H1 (cell line): ENCODE results near the gene DAO. TPM values are rescaled to one million over a fixed set of nuclear protein-coding genes. Genes with fewer than 3 reads are reported as not detected.

Source experiments
- CTCF ChIA-PET: fragments of 300-600 bp; sonication (Branson Sonifier 250); formaldehyde crosslinking; loops from one replicate; lab custom pipeline; 2021; ENCODE audit not compliant: partially characterized antibody; lab: Charles Lee
- POLR2A ChIA-PET: fragments of 300-600 bp; sonication (Branson Sonifier 250); formaldehyde crosslinking; loops from one replicate; lab custom pipeline; 2021; ENCODE audit warnings: inconsistent platforms; ENCODE audit not compliant: partially characterized antibody; lab: Charles Lee
- DNase-seq, 2 experiments: peaks; one replicate each; pipeline versions ENCODE4 v3.0.0 to v3.0.0-alpha.2; 2010 to 2022; ENCODE audit warnings: low spot score in 2 of 2, low read depth in 1 of 2, mixed read lengths in 1 of 2
- FAIRE-seq: peaks from 2 replicates; lab custom pipeline; 2011; peaks lifted over from hg19 to GRCh38; lab: Jason Lieb, UNC
- H2AFZ ChIP-seq: 2 replicates; pipeline ENCODE4 v1.8.1; 2012; ENCODE audit warnings: low read length, inconsistent platforms
- H2AK5ac ChIP-seq: 2 replicates; pipeline ENCODE4 v1.6.1; 2013; ENCODE audit warnings: low read depth, low read length
- H2BK120ac ChIP-seq: replicated peaks from 2 replicates; pipeline ENCODE3; 2013; ENCODE audit warnings: low read depth, low read length, inconsistent platforms
- H2BK12ac ChIP-seq: 2 replicates; pipeline ENCODE4 v1.6.1; 2013; ENCODE audit warnings: low read depth, low read length
- H2BK15ac ChIP-seq: 2 replicates; pipeline ENCODE4 v1.6.1; 2013; ENCODE audit warnings: low read length
- H2BK20ac ChIP-seq: 2 replicates; pipeline ENCODE4 v1.6.1; 2013; ENCODE audit warnings: low read length
- H2BK5ac ChIP-seq: 2 replicates; pipeline ENCODE4 v1.6.1; 2013; ENCODE audit warnings: low read depth, low read length
- H3K14ac ChIP-seq: 2 replicates; pipeline ENCODE4 v1.6.1; 2013; ENCODE audit warnings: inconsistent platforms; ENCODE audit not compliant: insufficient read length
- H3K18ac ChIP-seq: 2 replicates; pipeline ENCODE4 v1.6.1; 2013; ENCODE audit warnings: low read length; ENCODE audit errors: extremely low read depth
- H3K23ac ChIP-seq: 2 replicates; pipeline ENCODE4 v1.6.1; 2013; ENCODE audit warnings: inconsistent platforms; ENCODE audit not compliant: insufficient read length
- H3K23me2 ChIP-seq: 2 replicates; pipeline ENCODE4 v1.6.1; 2013; ENCODE audit warnings: low read depth, low read length
- H3K27ac ChIP-seq: 2 replicates; pipeline ENCODE4 v1.6.1; 2011; ENCODE audit warnings: low read depth, low read length, inconsistent platforms
- H3K27me3 ChIP-seq, 4 experiments: replicated peaks in 1 of 4; 1 replicate in 1 of 4; 2 replicates in 3 of 4; pipeline versions ENCODE4 v1.6.1 to v1.8.1; 2011 to 2013; ENCODE audit warnings: low read length in 3 of 4, mild to moderate bottlenecking in 3 of 4, inconsistent platforms in 2 of 4, mixed read lengths in 2 of 4, moderate library complexity in 1 of 4; ENCODE audit not compliant: control insufficient read depth in 3 of 4, insufficient read depth in 3 of 4; ENCODE audit errors: extremely low read depth in 1 of 4
- H3K36me3 ChIP-seq, 4 experiments: 2 replicates each; pipeline versions ENCODE4 v1.6.1 to v1.8.1; 2011 to 2013; ENCODE audit warnings: mild to moderate bottlenecking in 4 of 4, low read length in 3 of 4, moderate library complexity in 2 of 4, control low read depth in 1 of 4, inconsistent platforms in 1 of 4; ENCODE audit not compliant: insufficient read depth in 4 of 4, control insufficient read depth in 2 of 4
- H3K4ac ChIP-seq: replicated peaks from 2 replicates; pipeline ENCODE3; 2013; ENCODE audit warnings: low read length, low read depth, mixed read lengths, inconsistent platforms; ENCODE audit not compliant: insufficient read length
- H3K4me1 ChIP-seq, 4 experiments: replicated peaks in 1 of 4; 1 replicate in 1 of 4; 2 replicates in 3 of 4; pipeline versions ENCODE4 v1.6.1 to v1.8.1; 2011 to 2013; ENCODE audit warnings: low read length in 3 of 4, inconsistent platforms in 2 of 4, mixed read lengths in 1 of 4; ENCODE audit not compliant: insufficient read depth in 4 of 4, control insufficient read depth in 3 of 4
- H3K4me2 ChIP-seq, 2 experiments: 2 replicates each; pipeline versions ENCODE4 v1.6.1 to v1.8.1; 2011 to 2013; ENCODE audit warnings: low read depth in 2 of 2, low read length in 2 of 2, control low read depth in 1 of 2, inconsistent platforms in 1 of 2, mild to moderate bottlenecking in 1 of 2; ENCODE audit not compliant: insufficient read depth in 1 of 2
- H3K4me3 ChIP-seq, 4 experiments: fragments of 200-600, 300-600 bp in 1 of 4; sonication (generic), shearing (Covaris generic), sonication (Bioruptor Twin) in 1 of 4; 2 replicates each; pipeline versions ENCODE4 v1.5.1 to v1.8.1; 2011 to 2016; ENCODE audit warnings: low read length in 4 of 4, low read depth in 3 of 4, control low read depth in 2 of 4, inconsistent platforms in 2 of 4, mild to moderate bottlenecking in 2 of 4, mixed read lengths in 1 of 4, moderate library complexity in 1 of 4; ENCODE audit not compliant: insufficient read depth in 2 of 4; ENCODE audit errors: extremely low read depth in 1 of 4
- H3K56ac ChIP-seq: replicated peaks from 2 replicates; pipeline ENCODE3; 2013; ENCODE audit warnings: low read depth, mild to moderate bottlenecking, mixed read lengths, low read length, inconsistent platforms; ENCODE audit not compliant: insufficient read length
- H3K79me1 ChIP-seq: 2 replicates; pipeline ENCODE4 v1.6.1; 2013; ENCODE audit warnings: low read depth, low read length, control low read depth
- H3K79me2 ChIP-seq, 2 experiments: 2 replicates each; pipeline versions ENCODE4 v1.6.1 to v1.8.1; 2012 to 2013; ENCODE audit warnings: low read length in 2 of 2, mild to moderate bottlenecking in 2 of 2, inconsistent platforms in 1 of 2; ENCODE audit not compliant: insufficient read depth in 2 of 2, control insufficient read depth in 1 of 2
- H3K9ac ChIP-seq, 4 experiments: replicated peaks in 1 of 4; 1 replicate in 1 of 4; 2 replicates in 3 of 4; pipeline versions ENCODE4 v1.6.1 to v1.8.1; 2011 to 2013; ENCODE audit warnings: low read depth in 3 of 4, low read length in 3 of 4, control low read depth in 2 of 4, mild to moderate bottlenecking in 2 of 4, moderate library complexity in 2 of 4, inconsistent platforms in 1 of 4; ENCODE audit errors: extremely low read depth in 1 of 4
- H3K9me3 ChIP-seq, 2 experiments: 2 replicates each; pipeline versions ENCODE4 v1.6.1 to v1.8.1; 2012 to 2013; ENCODE audit warnings: mild to moderate bottlenecking in 2 of 2, moderate library complexity in 2 of 2, control low read depth in 1 of 2, inconsistent platforms in 1 of 2, low read depth in 1 of 2, low read length in 1 of 2, mixed read lengths in 1 of 2; ENCODE audit not compliant: insufficient read depth in 2 of 2
- H4K20me1 ChIP-seq, 2 experiments: replicated peaks in 1 of 2; 2 replicates each; pipeline versions ENCODE3 to v1.8.1; 2011 to 2013; ENCODE audit warnings: inconsistent platforms in 2 of 2, low read length in 2 of 2, mild to moderate bottlenecking in 1 of 2; ENCODE audit not compliant: insufficient read depth in 2 of 2, control insufficient read depth in 1 of 2
- H4K5ac ChIP-seq: 2 replicates; pipeline ENCODE4 v1.6.1; 2013; ENCODE audit warnings: low read length, low read depth, mixed read lengths, inconsistent platforms; ENCODE audit not compliant: insufficient read length
- H4K8ac ChIP-seq: 2 replicates; pipeline ENCODE4 v1.8.0; 2013; ENCODE audit warnings: mild to moderate bottlenecking, moderate library complexity, low read length, inconsistent platforms; ENCODE audit not compliant: insufficient read depth; ENCODE audit errors: extremely low read depth
- H4K91ac ChIP-seq: replicated peaks from 2 replicates; pipeline ENCODE3; 2013; ENCODE audit warnings: low read length, mixed read lengths, inconsistent platforms; ENCODE audit not compliant: insufficient read length
- BRCA1 ChIP-seq: IDR thresholded peaks from 2 replicates; pipeline ENCODE4 v1.6.1; 2012; ENCODE audit warnings: low read depth, low read length, improper control_type of control experiment
- CBX8 ChIP-seq: fragments of 300-800, 300-1000 bp; sonication (generic); IDR thresholded peaks from 2 replicates; pipeline ENCODE4 v1.7.1; 2016; ENCODE audit warnings: low read depth, low read length, borderline replicate concordance
- CEBPB ChIP-seq: IDR thresholded peaks from 2 replicates; pipeline ENCODE4 v1.6.1; 2012; ENCODE audit warnings: low read depth, low read length
- CHD2 ChIP-seq: IDR thresholded peaks from 2 replicates; pipeline ENCODE4 v1.6.1; 2012; ENCODE audit warnings: low read length, improper control_type of control experiment
- EP300 ChIP-seq, 2 experiments: IDR thresholded peaks; 1 replicate in 1 of 2; 2 replicates in 1 of 2; pipeline ENCODE4 v1.6.1; 2011 to 2012; ENCODE audit warnings: low read depth in 2 of 2, low read length in 2 of 2, mild to moderate bottlenecking in 2 of 2, borderline replicate concordance in 1 of 2, inconsistent platforms in 1 of 2, moderate library complexity in 1 of 2
- GABPA ChIP-seq: IDR thresholded peaks from 2 replicates; pipeline ENCODE4 v1.6.1; 2011; ENCODE audit warnings: mild to moderate bottlenecking, low read length, moderate library complexity, borderline replicate concordance; ENCODE audit not compliant: insufficient read depth
- HDAC2 ChIP-seq, 2 experiments: fragments of 300-600 bp in 1 of 2; sonication (generic) in 1 of 2; IDR thresholded peaks; 2 replicates each; pipeline ENCODE4 v1.6.1; 2011 to 2012; ENCODE audit warnings: low read depth in 2 of 2, low read length in 2 of 2, mild to moderate bottlenecking in 2 of 2, moderate library complexity in 2 of 2, borderline replicate concordance in 1 of 2, inconsistent platforms in 1 of 2
- POLR2A ChIP-seq, 2 experiments: IDR thresholded peaks; 1 replicate in 1 of 2; 2 replicates in 1 of 2; pipeline ENCODE4 v1.6.1; 2011; ENCODE audit warnings: low read depth in 2 of 2, low read length in 2 of 2, mild to moderate bottlenecking in 2 of 2; ENCODE audit errors: control extremely low read depth in 1 of 2
- POU5F1 ChIP-seq: IDR thresholded peaks from 2 replicates; pipeline ENCODE4 v1.6.1; 2011; ENCODE audit warnings: low read depth, mild to moderate bottlenecking, low read length, moderate library complexity
- RAD21 ChIP-seq, 2 experiments: IDR thresholded peaks in 1 of 2; conservative IDR thresholded peaks in 1 of 2; 2 replicates each; pipeline ENCODE4 v1.6.1; 2011; ENCODE audit warnings: low read depth in 2 of 2, low read length in 2 of 2, improper control_type of control experiment in 1 of 2, inconsistent platforms in 1 of 2, mild to moderate bottlenecking in 1 of 2, moderate library complexity in 1 of 2
- RFX5 ChIP-seq: IDR thresholded peaks from 2 replicates; pipeline ENCODE4 v1.6.1; 2011; ENCODE audit warnings: low read depth, low read length, improper control_type of control experiment, borderline replicate concordance
- SP1 ChIP-seq: IDR thresholded peaks from 2 replicates; pipeline ENCODE4 v1.6.1; 2011; ENCODE audit warnings: low read depth, low read length
- TEAD4 ChIP-seq: IDR thresholded peaks from 2 replicates; pipeline ENCODE4 v1.6.1; 2012; ENCODE audit warnings: low read depth, low read length, inconsistent platforms, mixed read lengths
- WGBS, 2 experiments: shearing (Covaris generic) in 1 of 2; methylation state at CpG; one replicate each; pipeline versions ENCODE4 v1.1.6 to v1.1.7; 2013 to 2015; ENCODE audit warnings: low lambda C conversion rate in 2 of 2, mixed read lengths in 2 of 2, inconsistent platforms in 1 of 2, low coverage in 1 of 2, missing lambda C conversion rate in 1 of 2; ENCODE audit not compliant: insufficient replicate concordance in 2 of 2, insufficient coverage in 1 of 2, insufficient read length in 1 of 2; ENCODE audit errors: extremely low coverage in 1 of 2, missing lambda C conversion rate in 1 of 2; 5-methylcytosine and 5-hydroxymethylcytosine counted together
- polyA plus RNA-seq, 7 experiments: library from polyadenylated mRNA; depleted of rRNA in 3 of 7; stranded (reverse) in 5 of 7; unstranded in 2 of 7; fragments of >200 nt in 5 of 7; fragments of 200-250 nt in 2 of 7; gene quantifications; 1 replicate in 5 of 7; 2 replicates in 1 of 7; 4 replicates in 1 of 7; pipeline versions ENCODE4 v1.2.1 to v1.2.3, GENCODE V29; 2011 to 2013; ENCODE audit warnings: missing spikeins in 2 of 7, mixed read lengths in 2 of 7
- total RNA-seq: library from RNA; stranded (reverse); fragmentation: NEBNext Ultra II Directional; extraction: Animal tissue kit (Norgen Biotek cat#: 25700); gene quantifications from 2 replicates; pipeline ENCODE4 v1.2.1, GENCODE V29; 2021
- TF ChIP-seq, protein P1 (sequence below): IDR thresholded peaks from 2 replicates; pipeline ENCODE4 v1.6.1; 2012; ENCODE audit warnings: inconsistent platforms

DAO gene
- total and polyA plus RNA-seq, 2 of the 8 experiments (the other 6 are each of a cell fraction or from before 2014, with no cell fraction given): not detected

DNA sequence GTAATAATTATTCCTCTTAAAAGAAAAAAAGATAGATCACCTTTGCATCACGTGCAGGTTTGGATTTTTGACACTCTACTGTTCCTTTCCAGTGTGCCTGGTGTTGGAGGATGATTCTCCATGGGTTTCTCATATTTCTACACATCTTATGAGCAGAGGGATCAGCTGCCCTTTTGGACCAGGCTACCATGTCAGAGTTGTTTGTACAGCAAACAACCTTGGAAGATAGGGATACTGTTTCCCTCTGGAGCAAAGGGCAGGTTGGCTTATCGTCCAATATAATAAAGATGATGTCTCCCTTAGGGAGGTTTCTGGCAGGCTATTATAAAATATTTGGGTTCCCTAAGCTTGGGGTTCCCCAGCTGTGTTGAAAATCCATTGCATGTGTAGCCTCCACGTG, 42.1 kb downstream of the DAO start:
- Histone ChIP-seq H3K79me2 (no peaks in the 10 kb centered on the region), H4K8ac (no peak overlapping the region), H3K23ac (no peak overlapping the region), H3K14ac (no peak overlapping the region), H3K4me2 (no peak overlapping the region), H3K27me3 (no peaks in the 10 kb centered on the region), H3K23me2 (no peaks in the 10 kb centered on the region), H4K20me1 (no peaks in the 10 kb centered on the region), H3K9me3 (peaks cover 1 to 5% of the 10 kb centered on the region in 2 experiments; a peak in 2 of 4 replicates), H3K9ac (no peak overlapping the region), H2BK20ac (no peak overlapping the region), H4K91ac (no peak overlapping the region), H4K5ac (no peak overlapping the region), H3K36me3 (no peaks in the 10 kb centered on the region), H3K56ac (no peak overlapping the region), H2BK5ac (no peak overlapping the region), H3K79me1 (no peaks in the 10 kb centered on the region), H3K4me1 (no peaks in the 10 kb centered on the region), H2BK120ac (no peak overlapping the region), H2AK5ac (no peak overlapping the region), H3K18ac (no peak overlapping the region), H3K4ac (no peak overlapping the region), H2BK12ac (no peak overlapping the region), H2BK15ac (no peak overlapping the region), H2AFZ (no peak overlapping the region), H3K27ac (no peak overlapping the region), H3K4me3 (no peak overlapping the region)
- CTCF ChIA-PET: interaction anchor here (0.5 to 1.3 kb wide), 4 partner anchors 12 to 152 kb away, joined by 3 to 6 read pairs (median 4); no protein-coding TSS in a partner anchor
- no peak for DNase-seq
- 75% methylated on average over 3 of the region's 3 CpGs; no CpG with 5 or more reads in 1 of the 2 experiments for WGBS, 2 experiments
- no peak for FAIRE-seq
- POLR2A ChIA-PET: no interaction called here
- no peak for TF ChIP-seq BRCA1
- TF ChIP-seq SP1: no peak
- TF ChIP-seq POLR2A (IDR thresholded peaks at IDR 0.05; ENCODE audit: control extremely low read depth in 1 of 2, low read depth in 2 of 2, low read length in 2 of 2): no peak
- TF ChIP-seq HDAC2 (IDR thresholded peaks at IDR 0.05; ENCODE audit: borderline replicate concordance in 1 of 2, low read depth in 2 of 2, low read length in 2 of 2): no peak
- no peak for TF ChIP-seq CHD2
- TF ChIP-seq EP300 (IDR thresholded peaks at IDR 0.05; ENCODE audit: borderline replicate concordance in 1 of 2, low read depth in 2 of 2, low read length in 2 of 2): no peak
- TF ChIP-seq CEBPB: no peak
- TF ChIP-seq RAD21 (IDR thresholded peaks at IDR 0.05 in 1 of 2, conservative IDR thresholded peaks at IDR 0.05 in 1 of 2; ENCODE audit: low read depth in 2 of 2, low read length in 2 of 2): no peak
- TF ChIP-seq GABPA: no peak
- TF ChIP-seq RFX5: no peak
- TF ChIP-seq, protein P1, sequence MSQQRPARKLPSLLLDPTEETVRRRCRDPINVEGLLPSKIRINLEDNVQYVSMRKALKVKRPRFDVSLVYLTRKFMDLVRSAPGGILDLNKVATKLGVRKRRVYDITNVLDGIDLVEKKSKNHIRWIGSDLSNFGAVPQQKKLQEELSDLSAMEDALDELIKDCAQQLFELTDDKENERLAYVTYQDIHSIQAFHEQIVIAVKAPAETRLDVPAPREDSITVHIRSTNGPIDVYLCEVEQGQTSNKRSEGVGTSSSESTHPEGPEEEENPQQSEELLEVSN: no peak
- no peak for TF ChIP-seq CBX8
- TF ChIP-seq POU5F1: no peak
- no peak for TF ChIP-seq TEAD4
